GM18519 (cell line): ENCODE data around the gene FEZF1.

Experiments used
- ATAC-seq: cut with Tn5 transposase; IDR thresholded peaks from one replicate; pipeline ENCODE4 v1.9.1; 2021; ENCODE audit warnings: mild to moderate bottlenecking, moderate library complexity; ENCODE audit not compliant: unreplicated experiment, low FRiP score

Gene FEZF1

GRCh38 chr7:122304319-122304975 lies at the start of gene FEZF1:
Gene FEZF1 (minus strand): TSS chr7:122304750. CDS start chr7:122304437, 313 bp downstream.
- ATAC-seq = no peak

GRCh38 chr7:122352454-122352853 lies 47.9 kb upstream of the FEZF1 start:
- ATAC-seq = no peak

GRCh38 chr7:122350701-122351100 lies 46.2 kb upstream of the FEZF1 start:
- no peak for ATAC-seq

- ATAC-seq = no peak
These were observed 39.7 kb upstream of the FEZF1 start for GRCh38 chr7:122344303-122344620.

- ATAC-seq = no peak
These were observed 39.2 kb upstream of the FEZF1 start for GRCh38 chr7:122343601-122344302.

GRCh38 chr7:122340427-122340826 lies 35.9 kb upstream of the FEZF1 start:
- no peak for ATAC-seq

GRCh38 chr7:122339145-122339904 lies 34.8 kb upstream of the FEZF1 start:
- ATAC-seq = no peak

- ATAC-seq = no peak
These were observed 32.5 kb upstream of the FEZF1 start for GRCh38 chr7:122337011-122337410.

- no peak for ATAC-seq
These were observed 24.7 kb upstream of the FEZF1 start for GRCh38 chr7:122329145-122329802.

- no peak for ATAC-seq
These were observed 23.4 kb upstream of the FEZF1 start for GRCh38 chr7:122327969-122328368.

GRCh38 chr7:122316467-122317388 lies 12.2 kb upstream of the FEZF1 start:
- ATAC-seq = no peak

- ATAC-seq = no peak
These were observed 11.2 kb upstream of the FEZF1 start for GRCh38 chr7:122315507-122316466.

GRCh38 chr7:122314284-122314683 lies 9.7 kb upstream of the FEZF1 start:
- no peak for ATAC-seq

GRCh38 chr7:122312789-122313188 lies 8.2 kb upstream of the FEZF1 start:
- ATAC-seq = no peak

GRCh38 chr7:122311734-122312450 lies 7.3 kb upstream of the FEZF1 start:
- no peak for ATAC-seq

- ATAC-seq = no peak
These were observed 6.6 kb upstream of the FEZF1 start for GRCh38 chr7:122311050-122311700.

- ATAC-seq = no peak
These were observed 5.8 kb upstream of the FEZF1 start for GRCh38 chr7:122310119-122311021.
